MM.1S (cell line): Measurements from ENCODE around the gene SSTR4.

ENCODE experiments used
- DNase-seq: peaks from one replicate; pipeline ENCODE4 v3.0.0-alpha.2; 2015
- H2AFZ ChIP-seq: fragments of 300-600 bp; sonication (generic); 2 replicates; pipeline ENCODE4 v1.6.0; 2016; ENCODE audit warnings: antibody characterized with exemption, low read length
- H3F3A ChIP-seq: fragments of 300-600 bp; sonication (generic); 2 replicates; pipeline ENCODE4 v1.6.1; 2016; ENCODE audit warnings: mild to moderate bottlenecking, antibody characterized with exemption, low read length, moderate library complexity, mixed read lengths; ENCODE audit not compliant: insufficient read depth
- H3K27ac ChIP-seq: fragments of 300-600 bp; sonication (generic); 2 replicates; pipeline ENCODE4 v1.5.1; 2016; ENCODE audit warnings: mild to moderate bottlenecking, low read length
- H3K27me3 ChIP-seq: fragments of 300-600 bp; sonication (generic); replicated peaks from 2 replicates; pipeline ENCODE4 v1.6.0; 2016; ENCODE audit warnings: low read length; ENCODE audit not compliant: insufficient read depth
- H3K36me3 ChIP-seq: fragments of 300-600 bp; sonication (generic); replicated peaks from 2 replicates; pipeline ENCODE4 v1.6.1; 2016; ENCODE audit warnings: mild to moderate bottlenecking, low read length, mixed read lengths; ENCODE audit not compliant: insufficient read depth
- H3K4me1 ChIP-seq: fragments of 300-600 bp; sonication (generic); 2 replicates; pipeline ENCODE4 v1.6.1; 2016; ENCODE audit warnings: low read length, mixed read lengths
- H3K4me2 ChIP-seq: fragments of 300-600 bp; sonication (generic); 2 replicates; pipeline ENCODE4 v1.6.0; 2016; ENCODE audit warnings: low read depth, low read length
- H3K4me3 ChIP-seq: fragments of 300-600 bp; sonication (generic); 2 replicates; pipeline ENCODE4 v1.5.1; 2016; ENCODE audit warnings: low read length, mixed read lengths
- H3K79me2 ChIP-seq: fragments of 300-600 bp; sonication (generic); 2 replicates; pipeline ENCODE4 v1.6.1; 2016; ENCODE audit warnings: mixed run types, low read length, mixed read lengths
- H3K9ac ChIP-seq: fragments of 300-600 bp; sonication (generic); 2 replicates; pipeline ENCODE4 v1.6.1; 2016; ENCODE audit warnings: low read length, mixed read lengths
- H3K9me2 ChIP-seq: fragments of 300-600 bp; sonication (generic); replicated peaks from 2 replicates; pipeline ENCODE4 v1.6.1; 2016; ENCODE audit warnings: mild to moderate bottlenecking, low read length, mixed read lengths; ENCODE audit not compliant: insufficient read depth
- H3K9me3 ChIP-seq: fragments of 300-600 bp; sonication (generic); replicated peaks from 2 replicates; pipeline ENCODE4 v1.6.1; 2016; ENCODE audit warnings: mild to moderate bottlenecking, low read length, mixed read lengths; ENCODE audit not compliant: insufficient read depth
- H4K20me1 ChIP-seq: fragments of 300-600 bp; sonication (generic); 2 replicates; pipeline ENCODE4 v1.6.1; 2016; ENCODE audit warnings: mild to moderate bottlenecking, low read length, moderate library complexity, mixed read lengths; ENCODE audit not compliant: insufficient read depth
- CTCF ChIP-seq: fragments of 300-600 bp; sonication (generic); IDR thresholded peaks from 2 replicates; pipeline ENCODE4 v1.5.1; 2016; ENCODE audit warnings: antibody characterized with exemption, low read length, mixed read lengths
- EZH2 ChIP-seq: fragments of 300-600 bp; sonication (generic); optimal IDR thresholded peaks from 2 replicates; pipeline ENCODE3; 2017; ENCODE audit warnings: low read depth, mild to moderate bottlenecking, antibody characterized with exemption, low read length, mixed read lengths
- EZH2phosphoT487 ChIP-seq: fragments of 300-600 bp; sonication (generic); IDR thresholded peaks from 2 replicates; pipeline ENCODE4 v1.6.1; 2018; ENCODE audit warnings: antibody characterized with exemption, low read length

Gene SSTR4

GRCh38 chr20:23079926-23080325, 44.8 kb downstream of the SSTR4 start:
- Histone ChIP-seq H2AFZ (no peak overlapping the region), H3K4me3 (no peak overlapping the region), H3K36me3 (no peaks in the 10 kb centered on the region), H3K9me3 (no peaks in the 10 kb centered on the region), H3K4me2 (no peak overlapping the region), H4K20me1 (no peaks in the 10 kb centered on the region), H3K4me1 (no peaks in the 10 kb centered on the region), H3F3A (no peaks in the 10 kb centered on the region), H3K9me2 (no peaks in the 10 kb centered on the region), H3K9ac (no peak overlapping the region), H3K27ac (no peak overlapping the region), H3K79me2 (no peaks in the 10 kb centered on the region), H3K27me3 (no peaks in the 10 kb centered on the region)
- TF ChIP-seq EZH2, result no peak
- TF ChIP-seq CTCF, result no peak
- TF ChIP-seq EZH2phosphoT487, result no peak
- no peak for DNase-seq

GRCh38 chr20:23080521-23080920, 45.4 kb downstream of the SSTR4 start:
- Histone ChIP-seq H3K27me3 (no peaks in the 10 kb centered on the region), H4K20me1 (no peaks in the 10 kb centered on the region), H3K4me1 (no peaks in the 10 kb centered on the region), H3K9ac (no peak overlapping the region), H3K9me2 (no peaks in the 10 kb centered on the region), H3K36me3 (no peaks in the 10 kb centered on the region), H3K27ac (no peak overlapping the region), H3K4me3 (no peak overlapping the region), H3K9me3 (no peaks in the 10 kb centered on the region), H3K4me2 (no peak overlapping the region), H3K79me2 (no peaks in the 10 kb centered on the region), H3F3A (no peaks in the 10 kb centered on the region), H2AFZ (no peak overlapping the region)
- TF ChIP-seq EZH2phosphoT487, result no peak
- no peak for TF ChIP-seq EZH2
- no peak for TF ChIP-seq CTCF
- DNase-seq, result no peak

GRCh38 chr20:23081263-23081819, 46.2 kb downstream of the SSTR4 start:
- H3K36me3 ChIP-seq, result no peaks in the 10 kb centered on the region
- H3K9ac ChIP-seq, result no peak overlapping the region
- H3K27me3 ChIP-seq, result no peaks in the 10 kb centered on the region
- no peaks in the 10 kb centered on the region for H3K9me2 ChIP-seq
- no peak overlapping the region for H3K4me3 ChIP-seq
- no peak for TF ChIP-seq EZH2phosphoT487
- no peak for TF ChIP-seq EZH2
- TF ChIP-seq CTCF, result no peak
- H3K79me2 ChIP-seq, result no peaks in the 10 kb centered on the region
- no peaks in the 10 kb centered on the region for H3K4me1 ChIP-seq
- H3K4me2 ChIP-seq, result no peak overlapping the region
- no peak overlapping the region for H2AFZ ChIP-seq
- H4K20me1 ChIP-seq, result no peaks in the 10 kb centered on the region
- no peaks in the 10 kb centered on the region for H3K9me3 ChIP-seq
- no peaks in the 10 kb centered on the region for H3F3A ChIP-seq
- no peak for DNase-seq
- no peak overlapping the region for H3K27ac ChIP-seq
